Mucosa of descending colon (tissue), 3 donors: ENCODE data around the gene CTSZ. TPM values are rescaled to one million over a fixed set of nuclear protein-coding genes. Genes with fewer than 3 reads are reported as not detected.
"Not testable (repeated sequence)": the region's sequence is repeated elsewhere in the genome, so short reads cannot be mapped to it uniquely, and the experiment has no call there.

Experiments used
- ATAC-seq: fragments of 200-7000 bp; cut with Tn5 transposase; one replicate; pipeline ENCODE4 v1.9.1; 2020; ENCODE audit warnings: mild to moderate bottlenecking, moderate library complexity
- DNase-seq, 3 donors: peaks; one replicate each; pipeline ENCODE4 v3.0.0-alpha.2; 2020
- H3K36me3 ChIP-seq: fragments of 200-600 bp; one replicate; pipeline ENCODE4 v1.8.0; 2021; ENCODE audit warnings: low read depth, mild to moderate bottlenecking
- H3K4me1 ChIP-seq: fragments of 200-600 bp; one replicate; pipeline ENCODE4 v1.8.0; 2021; ENCODE audit warnings: low read depth, mild to moderate bottlenecking
- H3K4me3 ChIP-seq: fragments of 200-600 bp; one replicate; pipeline ENCODE4 v1.8.0; 2021; ENCODE audit warnings: mild to moderate bottlenecking
- H3K9me3 ChIP-seq: fragments of 200-600 bp; one replicate; pipeline ENCODE4 v1.8.0; 2021; ENCODE audit warnings: mild to moderate bottlenecking
- intact Hi-C, 2 donors: fragments of 100-400 bp; cut with DNase I in 1 of 2; cut with micrococcal nuclease in 1 of 2; formaldehyde crosslinking; loops; one replicate each; pipeline versions ENCODE4 v1.11.0 to v1.11.1; 2022; cut with DNase I, micrococcal nuclease
- total RNA-seq, 3 donors: library from RNA; stranded (reverse); fragmentation: NEBNext Ultra II Directional in 2 of 3; extraction: Animal tissue kit (Norgen Biotek cat#: 25700) in 2 of 3; gene quantifications; one replicate each; pipeline versions ENCODE4 v1.2.1 to v1.2.4, GENCODE V29; 2021 to 2023
- TF ChIP-seq, protein P1 (sequence below): fragments of 200-600 bp; IDR thresholded peaks from one replicate; pipeline ENCODE4 v1.8.0; 2022; ENCODE audit warnings: antibody characterized with exemption, mild to moderate bottlenecking
- donor health status: DM: no; HTN: no; CAD: no; lungs with moderate emphysema.
- donor health status: DM: no; HTN: no; CAD: no.
- donor health status: DM: no; HTN: yes; CAD: no.

The CTSZ gene
- total RNA-seq, 3 donors from 2014 or later, result 269 to 272 (median 271) TPM

DNA sequence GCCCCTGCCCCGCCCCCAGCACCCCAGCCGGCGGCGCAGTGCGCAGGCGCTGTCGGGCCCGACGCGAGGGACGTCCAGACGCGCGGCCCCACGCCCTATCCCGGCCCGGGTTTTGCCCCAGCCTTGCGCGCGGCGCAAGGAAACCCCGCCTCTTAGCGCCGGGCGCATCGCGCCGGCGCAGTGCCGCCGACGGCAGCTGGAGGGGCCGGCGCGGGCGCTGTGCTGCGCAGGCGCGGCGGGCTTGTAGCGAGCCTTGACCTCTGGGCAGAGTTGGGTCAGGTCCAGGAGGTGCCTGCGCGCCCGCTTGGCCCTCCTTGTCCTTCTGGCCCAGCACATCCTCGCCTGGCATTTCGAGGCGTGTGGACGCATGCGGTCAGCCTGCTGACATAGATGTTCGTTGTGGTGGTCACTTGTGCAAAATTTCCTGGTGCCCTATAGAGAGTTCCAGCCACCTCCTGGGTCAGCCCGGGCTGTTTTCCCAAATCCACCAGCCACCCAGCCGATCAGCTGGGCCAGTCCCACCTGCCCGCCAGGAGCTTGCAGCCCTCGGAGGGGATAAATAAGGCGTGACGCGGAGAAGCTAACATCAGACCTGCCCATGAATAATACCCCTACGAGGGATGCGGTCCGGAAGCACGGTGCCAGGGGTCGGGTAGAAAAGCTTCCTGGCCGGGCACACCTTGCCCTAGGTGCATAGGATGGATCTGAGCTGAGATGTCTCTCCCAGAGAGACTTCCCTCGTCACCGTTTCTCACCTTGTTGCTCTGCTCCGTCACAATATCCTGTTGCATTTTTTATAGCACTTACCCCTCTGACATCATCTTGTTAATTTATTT lies 36.0 kb upstream of the CTSZ start:
- DNase-seq (peak; percentile 93 to 98 (median 97)), ATAC-seq (peak; percentile 96)
- H3K4me3 ChIP-seq, result peak overlapping the region; percentile 58
- TF ChIP-seq, protein P1, sequence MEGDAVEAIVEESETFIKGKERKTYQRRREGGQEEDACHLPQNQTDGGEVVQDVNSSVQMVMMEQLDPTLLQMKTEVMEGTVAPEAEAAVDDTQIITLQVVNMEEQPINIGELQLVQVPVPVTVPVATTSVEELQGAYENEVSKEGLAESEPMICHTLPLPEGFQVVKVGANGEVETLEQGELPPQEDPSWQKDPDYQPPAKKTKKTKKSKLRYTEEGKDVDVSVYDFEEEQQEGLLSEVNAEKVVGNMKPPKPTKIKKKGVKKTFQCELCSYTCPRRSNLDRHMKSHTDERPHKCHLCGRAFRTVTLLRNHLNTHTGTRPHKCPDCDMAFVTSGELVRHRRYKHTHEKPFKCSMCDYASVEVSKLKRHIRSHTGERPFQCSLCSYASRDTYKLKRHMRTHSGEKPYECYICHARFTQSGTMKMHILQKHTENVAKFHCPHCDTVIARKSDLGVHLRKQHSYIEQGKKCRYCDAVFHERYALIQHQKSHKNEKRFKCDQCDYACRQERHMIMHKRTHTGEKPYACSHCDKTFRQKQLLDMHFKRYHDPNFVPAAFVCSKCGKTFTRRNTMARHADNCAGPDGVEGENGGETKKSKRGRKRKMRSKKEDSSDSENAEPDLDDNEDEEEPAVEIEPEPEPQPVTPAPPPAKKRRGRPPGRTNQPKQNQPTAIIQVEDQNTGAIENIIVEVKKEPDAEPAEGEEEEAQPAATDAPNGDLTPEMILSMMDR, result peak; percentile 15
- peaks cover 37% of the 10 kb centered on the region for H3K4me1 ChIP-seq
- intact Hi-C loops, result no loop called here
- H3K9me3 ChIP-seq, result no peaks in the 10 kb centered on the region
- H3K36me3 ChIP-seq, result no peaks in the 10 kb centered on the region

DNA sequence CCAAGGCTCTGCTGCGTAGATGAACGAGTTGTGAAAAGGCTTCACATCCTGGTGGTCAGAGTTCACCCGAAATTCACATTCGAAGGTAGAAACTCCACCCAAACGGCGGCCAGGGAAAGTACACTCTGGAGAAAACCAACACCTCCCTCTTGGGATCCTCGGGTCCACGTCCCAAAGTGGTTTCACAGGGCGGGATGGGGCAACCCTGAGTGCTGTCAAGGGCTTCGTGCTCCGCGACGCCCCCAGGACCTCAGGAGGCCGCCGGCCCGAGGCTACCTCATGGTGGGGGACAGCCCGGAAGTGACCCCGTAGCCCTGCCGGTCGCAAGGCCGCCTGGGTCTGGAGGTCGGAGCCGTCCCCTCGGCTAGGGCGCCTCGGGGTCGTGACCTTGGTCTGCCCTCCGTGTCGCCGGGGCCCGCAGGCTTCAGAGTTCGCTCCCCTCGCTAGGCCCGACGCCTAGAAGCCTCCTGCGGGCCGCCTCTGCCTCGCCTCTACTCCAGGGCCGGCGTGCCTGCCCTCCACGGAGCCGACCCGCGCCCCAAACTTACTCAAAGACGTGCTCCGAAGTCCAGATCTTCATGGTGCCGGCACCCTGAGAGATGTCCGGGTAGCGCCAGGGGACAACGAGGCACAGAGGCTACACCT lies 35.2 kb upstream of the CTSZ start, which contains the start of gene PRELID3B:
Gene PRELID3B, minus strand, starts transcription at position 636 of the 645 bp plus-strand sequence. Its CDS starts 56 bp downstream, at position 580.
- Histone ChIP-seq H3K9me3 (no peaks in the 10 kb centered on the region), H3K4me1 (peaks cover 30% of the 10 kb centered on the region), H3K4me3 (peak within 1 kb of the TSS; percentile 58), H3K36me3 (no peaks in the 10 kb centered on the region)
- TF ChIP-seq, protein P1, result no peak
- intact Hi-C loops, result no loop called here
- DNase-seq (peak in 2 of 3 donors; percentile 65 to 76), ATAC-seq (peak; percentile 55)

DNA sequence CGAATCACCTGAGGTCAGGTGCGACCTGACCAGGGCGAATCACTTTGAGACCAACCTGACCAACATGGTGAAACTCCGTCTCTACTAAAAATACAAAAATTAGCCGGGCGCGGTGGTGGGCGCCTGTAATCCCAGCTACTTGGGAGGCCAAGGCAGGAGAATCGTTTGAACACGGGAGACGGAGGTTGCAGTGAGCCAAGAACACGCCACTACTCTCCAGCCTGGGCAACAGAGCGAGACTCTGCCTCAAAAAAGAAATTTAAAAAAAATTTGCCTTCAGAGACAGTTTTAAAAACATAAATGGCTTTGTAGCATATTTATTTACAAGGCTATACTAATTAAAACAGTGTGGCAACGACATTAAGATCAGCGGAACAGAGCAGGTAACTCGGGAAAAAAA lies 34.4 kb upstream of the CTSZ start:
- DNase-seq, intact Hi-C loops, H3K9me3 ChIP-seq, H3K36me3 ChIP-seq, ATAC-seq, H3K4me3 ChIP-seq: not testable (repeated sequence)
- H3K4me1 ChIP-seq, result peaks cover 29% of the 10 kb centered on the region

DNA sequence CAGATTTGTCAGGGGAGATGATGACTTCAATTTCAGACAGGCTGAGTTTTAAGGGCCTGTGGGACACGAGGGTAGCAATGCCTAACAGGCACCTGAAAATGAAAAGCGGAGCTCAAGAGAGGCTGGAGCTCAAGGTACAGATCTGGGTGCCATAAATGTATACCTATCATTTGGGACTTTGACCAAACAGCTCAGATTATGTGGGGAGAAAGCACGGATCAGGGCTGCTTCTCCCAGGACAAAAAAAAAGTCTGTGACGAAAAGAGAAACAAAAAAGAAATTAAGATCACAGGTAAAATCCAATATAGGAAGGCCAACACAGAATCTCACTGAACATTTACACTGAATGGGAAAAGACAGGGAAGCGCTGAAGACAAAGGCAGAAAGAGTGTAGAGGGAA lies 33.6 kb upstream of the CTSZ start:
- DNase-seq (peak in 1 of 3 donors; percentile 40), ATAC-seq (peak; percentile 24)
- no peaks in the 10 kb centered on the region for H3K9me3 ChIP-seq
- intact Hi-C loops, result no loop called here
- H3K4me1 ChIP-seq, result peaks cover 29% of the 10 kb centered on the region
- no peak overlapping the region for H3K4me3 ChIP-seq
- TF ChIP-seq, protein P1, result no peak
- H3K36me3 ChIP-seq, result peaks cover 5% of the 10 kb centered on the region

DNA sequence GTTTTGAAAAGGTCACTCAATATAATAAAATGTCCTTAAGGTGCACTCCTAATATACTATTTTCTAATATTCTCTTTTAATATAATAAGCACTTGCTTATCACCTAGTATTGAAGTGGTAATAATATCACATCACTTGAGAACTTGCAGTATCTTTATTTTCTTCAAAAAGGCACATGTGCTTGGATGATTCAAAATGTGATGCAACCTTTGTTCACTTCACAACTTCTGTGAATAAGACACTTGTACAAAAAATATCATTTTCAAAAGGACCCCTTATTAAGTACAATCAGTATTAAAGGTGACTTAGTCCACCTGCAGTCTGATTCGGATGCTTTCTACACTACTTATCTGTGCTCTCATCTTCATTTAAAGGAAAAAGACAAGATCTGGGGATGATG lies 32.2 kb upstream of the CTSZ start:
- H3K4me3 ChIP-seq, result no peak overlapping the region

More for the DNA sequence above, 32.2 kb upstream of the CTSZ start:
- no peak for ATAC-seq
- DNase-seq, result no peak
- no peaks in the 10 kb centered on the region for H3K9me3 ChIP-seq
- peaks cover 29% of the 10 kb centered on the region for H3K4me1 ChIP-seq
- TF ChIP-seq, protein P1, result no peak
- intact Hi-C loops, result no loop called here
- peaks cover 7% of the 10 kb centered on the region for H3K36me3 ChIP-seq
